ENCODE measurements around the gene CEP89. TPM values are rescaled to one million over a fixed set of nuclear protein-coding genes. Genes with fewer than 3 reads are reported as not detected.

The CEP89 gene
- total RNA-seq, 1 experiment from 2014 or later: 21.1 TPM

DNA sequence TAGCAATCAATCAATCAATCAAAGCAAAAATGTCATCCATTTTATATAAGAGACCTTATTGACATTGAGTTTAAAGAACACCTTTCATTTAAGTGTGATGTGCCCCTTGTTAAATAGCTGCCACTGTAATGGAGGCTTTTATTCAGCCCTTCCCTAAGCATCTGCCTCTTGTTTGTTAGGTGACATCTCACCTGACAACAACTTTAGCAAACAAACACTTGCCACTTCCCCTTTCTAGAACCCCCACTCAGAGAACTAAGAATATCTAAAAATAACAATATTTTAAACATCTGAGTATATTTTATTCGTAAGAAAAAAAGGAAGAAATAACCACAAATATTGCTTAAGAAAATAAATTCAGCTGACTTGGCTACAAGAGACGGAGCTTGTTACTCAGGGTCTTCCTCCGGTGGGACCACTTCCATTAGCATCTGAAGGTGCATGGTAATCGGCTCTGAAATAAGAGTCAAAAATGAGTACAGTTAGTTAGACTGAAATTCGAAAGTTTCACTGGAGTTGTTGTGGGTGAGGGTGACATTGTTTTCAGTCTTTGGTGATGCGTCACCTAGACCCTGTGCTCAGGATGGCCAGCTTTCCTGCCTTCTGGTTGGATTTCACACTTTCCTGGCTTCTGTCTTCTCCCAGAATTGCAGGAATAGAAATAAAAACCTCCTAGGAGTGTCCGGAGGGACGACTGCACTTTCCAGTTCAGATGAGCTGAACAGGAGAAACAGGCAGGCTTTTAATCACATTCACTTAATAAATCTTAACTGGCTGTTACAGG, 141.3 kb downstream of the CEP89 start (continued):
- TF ChIP-seq, protein P1, sequence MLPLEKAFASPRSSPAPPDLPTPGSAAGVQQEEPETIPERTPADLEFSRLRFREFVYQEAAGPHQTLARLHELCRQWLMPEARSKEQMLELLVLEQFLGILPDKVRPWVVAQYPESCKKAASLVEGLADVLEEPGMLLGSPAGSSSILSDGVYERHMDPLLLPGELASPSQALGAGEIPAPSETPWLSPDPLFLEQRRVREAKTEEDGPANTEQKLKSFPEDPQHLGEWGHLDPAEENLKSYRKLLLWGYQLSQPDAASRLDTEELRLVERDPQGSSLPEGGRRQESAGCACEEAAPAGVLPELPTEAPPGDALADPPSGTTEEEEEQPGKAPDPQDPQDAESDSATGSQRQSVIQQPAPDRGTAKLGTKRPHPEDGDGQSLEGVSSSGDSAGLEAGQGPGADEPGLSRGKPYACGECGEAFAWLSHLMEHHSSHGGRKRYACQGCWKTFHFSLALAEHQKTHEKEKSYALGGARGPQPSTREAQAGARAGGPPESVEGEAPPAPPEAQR (CRISPR knock-in tag; IDR thresholded peaks at IDR 0.05): no peak
- TF ChIP-seq ELF4 (CRISPR knock-in tag; IDR thresholded peaks at IDR 0.05; ENCODE audit: low read depth): no peak
- no peak for TF ChIP-seq JUN (CRISPR knock-in tag; IDR thresholded peaks at IDR 0.05)

DNA sequence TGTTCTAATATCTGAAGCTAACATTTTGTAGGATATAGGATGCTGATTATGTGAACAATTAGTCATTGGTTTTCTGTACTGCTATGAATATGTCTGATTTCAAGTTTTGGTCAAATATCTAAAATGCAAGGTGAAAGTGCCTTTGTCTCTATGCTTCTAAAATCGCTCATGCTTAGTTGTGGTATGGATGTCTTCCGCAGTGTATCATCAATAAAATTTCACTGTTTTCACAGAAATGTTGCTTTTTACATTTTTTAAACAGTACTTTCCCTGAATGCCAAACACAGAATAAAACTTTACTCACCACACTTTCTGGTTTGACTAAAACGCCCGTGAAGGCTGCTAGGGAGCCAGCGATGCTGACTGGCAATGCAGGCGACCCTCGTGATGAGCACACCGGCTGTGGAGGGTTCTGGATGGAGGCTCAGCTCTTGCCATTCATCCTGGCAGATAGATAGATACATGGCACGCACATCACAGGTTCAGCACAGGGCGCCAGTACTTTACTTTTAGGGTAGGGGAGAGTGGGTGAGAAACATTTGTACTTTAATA, 142.3 kb downstream of the CEP89 start:
- ChIA-PET CTCF (no interaction called here), POLR2A (no interaction called here)
- DNase-seq (ENCODE audit: low spot score): no peak
- Mint-ChIP-seq H3K27ac (no peak overlapping the region), H3K9me3 (no peaks in the 10 kb centered on the region), H3K4me1 (peaks cover 25% of the 10 kb centered on the region), H3K4me3 (no peak overlapping the region), H3K36me3 (no peaks in the 10 kb centered on the region), H3K27me3 (ENCODE audit: low read depth) (no peaks in the 10 kb centered on the region)
- TF ChIP-seq ESRRA (CRISPR knock-in tag; IDR thresholded peaks at IDR 0.05; ENCODE audit: borderline replicate concordance): no peak
- TF ChIP-seq AFF4 (CRISPR knock-in tag; IDR thresholded peaks at IDR 0.05; ENCODE audit: borderline replicate concordance): no peak
- TF ChIP-seq SP1 (CRISPR knock-in tag; conservative IDR thresholded peaks at IDR 0.05): no peak
- no peak for TF ChIP-seq ZNF532 (CRISPR knock-in tag; IDR thresholded peaks at IDR 0.05; ENCODE audit: borderline replicate concordance)
- TF ChIP-seq RELA (CRISPR knock-in tag; IDR thresholded peaks at IDR 0.05; ENCODE audit: borderline replicate concordance): no peak
- no peak for TF ChIP-seq ELF4 (CRISPR knock-in tag; IDR thresholded peaks at IDR 0.05; ENCODE audit: low read depth)
- TF ChIP-seq, protein P2, sequence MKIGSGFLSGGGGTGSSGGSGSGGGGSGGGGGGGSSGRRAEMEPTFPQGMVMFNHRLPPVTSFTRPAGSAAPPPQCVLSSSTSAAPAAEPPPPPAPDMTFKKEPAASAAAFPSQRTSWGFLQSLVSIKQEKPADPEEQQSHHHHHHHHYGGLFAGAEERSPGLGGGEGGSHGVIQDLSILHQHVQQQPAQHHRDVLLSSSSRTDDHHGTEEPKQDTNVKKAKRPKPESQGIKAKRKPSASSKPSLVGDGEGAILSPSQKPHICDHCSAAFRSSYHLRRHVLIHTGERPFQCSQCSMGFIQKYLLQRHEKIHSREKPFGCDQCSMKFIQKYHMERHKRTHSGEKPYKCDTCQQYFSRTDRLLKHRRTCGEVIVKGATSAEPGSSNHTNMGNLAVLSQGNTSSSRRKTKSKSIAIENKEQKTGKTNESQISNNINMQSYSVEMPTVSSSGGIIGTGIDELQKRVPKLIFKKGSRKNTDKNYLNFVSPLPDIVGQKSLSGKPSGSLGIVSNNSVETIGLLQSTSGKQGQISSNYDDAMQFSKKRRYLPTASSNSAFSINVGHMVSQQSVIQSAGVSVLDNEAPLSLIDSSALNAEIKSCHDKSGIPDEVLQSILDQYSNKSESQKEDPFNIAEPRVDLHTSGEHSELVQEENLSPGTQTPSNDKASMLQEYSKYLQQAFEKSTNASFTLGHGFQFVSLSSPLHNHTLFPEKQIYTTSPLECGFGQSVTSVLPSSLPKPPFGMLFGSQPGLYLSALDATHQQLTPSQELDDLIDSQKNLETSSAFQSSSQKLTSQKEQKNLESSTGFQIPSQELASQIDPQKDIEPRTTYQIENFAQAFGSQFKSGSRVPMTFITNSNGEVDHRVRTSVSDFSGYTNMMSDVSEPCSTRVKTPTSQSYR (CRISPR knock-in tag; IDR thresholded peaks at IDR 0.05): no peak
- no peak for TF ChIP-seq ZNF416 (CRISPR knock-in tag; IDR thresholded peaks at IDR 0.05)
- no peak for TF ChIP-seq EMX1 (CRISPR knock-in tag; IDR thresholded peaks at IDR 0.05)
- no peak for TF ChIP-seq SOX15 (CRISPR knock-in tag; IDR thresholded peaks at IDR 0.05)
- TF ChIP-seq ZNF232 (CRISPR knock-in tag; IDR thresholded peaks at IDR 0.05): no peak
- TF ChIP-seq CREB1 (CRISPR knock-in tag; IDR thresholded peaks at IDR 0.05): no peak
- TF ChIP-seq TCF7 (CRISPR knock-in tag; IDR thresholded peaks at IDR 0.05; ENCODE audit: low read depth): no peak
- TF ChIP-seq ZNF671 (CRISPR knock-in tag; IDR thresholded peaks at IDR 0.05): no peak
- TF ChIP-seq NR1H2 (CRISPR knock-in tag; IDR thresholded peaks at IDR 0.05): no peak
- no peak for ATAC-seq
